ENCODE data around the gene HS2ST1.

- no peak for TF ChIP-seq CTCF (IDR thresholded peaks at IDR 0.05)
- no peak for TF ChIP-seq POLR2AphosphoS5 (IDR thresholded peaks at IDR 0.05; ENCODE audit: insufficient read depth in 1 of 2, low read depth in 1 of 2)
- TF ChIP-seq POLR2A (IDR thresholded peaks at IDR 0.05) = no peak
Measured at GRCh38 chr1:87144316-87144895, 230.0 kb downstream of the HS2ST1 start.

Measured in vagina (tissue), 2 donors.